HepG2 (cell line): ENCODE measurements around the gene LRRC17.

Experiments
- CEBPZ ChIP-seq: IDR thresholded peaks from 2 replicates; pipeline ENCODE4 v1.6.1; 2012; ENCODE audit warnings: low read length, improper control_type of control experiment
- CTCF ChIP-seq: sonication (generic); formaldehyde crosslinking; IDR thresholded peaks from 2 replicates; pipeline ENCODE4 v1.5.0; 2020; ENCODE audit warnings: mild to moderate bottlenecking, missing genetic modification reagents, moderate library complexity
- KLF9 ChIP-seq: IDR thresholded peaks from 2 replicates; pipeline ENCODE4 v1.6.1; 2016; ENCODE audit warnings: low read depth
- POLR2AphosphoS5 ChIP-seq: IDR thresholded peaks from 2 replicates; pipeline ENCODE4 v1.6.1; 2012; ENCODE audit warnings: low read depth, low read length
- SRF ChIP-seq: IDR thresholded peaks from 2 replicates; pipeline ENCODE4 v1.6.1; 2011; ENCODE audit warnings: mild to moderate bottlenecking, low read depth, low read length, moderate library complexity
- TFE3 ChIP-seq: IDR thresholded peaks from 2 replicates; pipeline ENCODE4 v1.6.1; 2016
- ZNF34 ChIP-seq: sonication (generic); formaldehyde crosslinking; IDR thresholded peaks from 2 replicates; pipeline ENCODE4 v1.4.0; 2020; ENCODE audit warnings: mild to moderate bottlenecking, missing genetic modification reagents, borderline replicate concordance
- ZNF530 ChIP-seq: sonication (generic); formaldehyde crosslinking; IDR thresholded peaks from 2 replicates; pipeline ENCODE4 v1.5.0; 2020; ENCODE audit warnings: low read depth, mild to moderate bottlenecking, missing genetic modification reagents

GRCh38 chr7:102982235-102982634, 69.4 kb downstream of the LRRC17 start:
- no peak for TF ChIP-seq CTCF (CRISPR knock-in tag)
- TF ChIP-seq TFE3 (CRISPR knock-in tag) = no peak
- no peak for TF ChIP-seq SRF
- no peak for TF ChIP-seq ZNF34 (CRISPR knock-in tag)
- no peak for TF ChIP-seq CEBPZ
- no peak for TF ChIP-seq ZNF530 (CRISPR knock-in tag)
- TF ChIP-seq KLF9 = no peak
- TF ChIP-seq POLR2AphosphoS5 = no peak
